ENCODE results near the gene HSP90AB1.

DNA sequence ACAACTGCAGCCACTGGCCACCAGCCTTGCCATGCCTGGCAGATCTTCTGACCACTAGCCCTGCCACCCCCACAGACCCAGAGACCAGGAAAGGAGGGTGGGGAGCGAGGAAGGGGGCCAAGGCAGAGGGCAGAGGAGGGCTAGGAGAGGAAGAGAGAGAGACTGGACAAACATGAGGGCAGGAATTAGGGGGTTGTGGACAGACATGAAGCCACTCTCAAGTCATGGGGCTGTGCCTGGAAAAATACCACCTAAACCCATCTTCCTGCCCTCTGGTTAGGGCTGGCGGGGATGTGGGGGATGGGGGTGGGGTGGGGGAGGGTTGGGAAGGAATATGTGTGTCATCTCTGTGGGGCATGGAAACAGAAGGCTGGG is 25.0 kb upstream of the HSP90AB1 start:
- TF ChIP-seq POLR2A (IDR thresholded peaks at IDR 0.05): no peak
- TF ChIP-seq, protein P1, sequence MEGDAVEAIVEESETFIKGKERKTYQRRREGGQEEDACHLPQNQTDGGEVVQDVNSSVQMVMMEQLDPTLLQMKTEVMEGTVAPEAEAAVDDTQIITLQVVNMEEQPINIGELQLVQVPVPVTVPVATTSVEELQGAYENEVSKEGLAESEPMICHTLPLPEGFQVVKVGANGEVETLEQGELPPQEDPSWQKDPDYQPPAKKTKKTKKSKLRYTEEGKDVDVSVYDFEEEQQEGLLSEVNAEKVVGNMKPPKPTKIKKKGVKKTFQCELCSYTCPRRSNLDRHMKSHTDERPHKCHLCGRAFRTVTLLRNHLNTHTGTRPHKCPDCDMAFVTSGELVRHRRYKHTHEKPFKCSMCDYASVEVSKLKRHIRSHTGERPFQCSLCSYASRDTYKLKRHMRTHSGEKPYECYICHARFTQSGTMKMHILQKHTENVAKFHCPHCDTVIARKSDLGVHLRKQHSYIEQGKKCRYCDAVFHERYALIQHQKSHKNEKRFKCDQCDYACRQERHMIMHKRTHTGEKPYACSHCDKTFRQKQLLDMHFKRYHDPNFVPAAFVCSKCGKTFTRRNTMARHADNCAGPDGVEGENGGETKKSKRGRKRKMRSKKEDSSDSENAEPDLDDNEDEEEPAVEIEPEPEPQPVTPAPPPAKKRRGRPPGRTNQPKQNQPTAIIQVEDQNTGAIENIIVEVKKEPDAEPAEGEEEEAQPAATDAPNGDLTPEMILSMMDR (IDR thresholded peaks at IDR 0.05): no peak
